Breast epithelium (tissue), 3 donors: ENCODE data around the gene FIGLA.

Experiments used
- POLR2A ChIP-seq: fragments of 450-650 bp; IDR thresholded peaks from one replicate; pipeline ENCODE4 v1.6.1; 2016; ENCODE audit warnings: antibody characterized with exemption, mild to moderate bottlenecking, moderate library complexity
- POLR2AphosphoS5 ChIP-seq, 3 donors: sonication (generic); formaldehyde crosslinking; IDR thresholded peaks; one replicate each; pipeline ENCODE4 v1.6.1; 2017; ENCODE audit warnings: antibody characterized with exemption in 3 of 3

DNA sequence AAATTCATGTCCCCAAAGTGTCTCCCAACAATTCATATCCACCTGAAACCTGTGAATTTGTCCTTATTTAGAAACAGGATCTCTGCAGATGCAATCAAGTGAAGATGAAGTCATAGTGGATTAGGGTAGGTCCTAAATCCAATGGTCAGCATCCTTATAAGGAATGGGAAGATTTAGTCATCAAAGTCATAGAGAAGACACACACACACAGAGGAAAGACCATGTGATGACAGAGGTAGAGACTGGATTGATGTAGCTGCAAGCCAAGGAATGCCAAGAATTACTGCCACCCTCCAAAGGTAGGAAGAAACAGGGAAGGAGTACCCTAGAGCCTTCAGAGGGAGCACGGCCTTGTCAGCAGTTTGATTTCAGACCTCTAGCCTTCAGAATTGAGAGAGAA is 40.1 kb downstream of the FIGLA start:
- TF ChIP-seq POLR2A = no peak
- no peak for TF ChIP-seq POLR2AphosphoS5 (IDR thresholded peaks at IDR 0.05)
